GM23338 (cell line): ENCODE results near the gene HES7. TPM values are rescaled to one million over a fixed set of nuclear protein-coding genes. Genes with fewer than 3 reads are reported as not detected.

Experiments
- ATAC-seq: fragments of 200-7000 bp; cut with Tn5 transposase; 3 replicates; pipeline ENCODE4 v1.9.1; 2020
- DNase-seq: peaks from one replicate; pipeline ENCODE4 v3.0.0-alpha.2; 2015; ENCODE audit warnings: low spot score
- H2AFZ ChIP-seq: fragments of 200-600 bp; sonication (generic); 2 replicates; pipeline ENCODE4 v1.8.0; 2016; ENCODE audit warnings: antibody characterized with exemption, mild to moderate bottlenecking, moderate library complexity
- H3F3A ChIP-seq: fragments of 200-600 bp; sonication (generic); replicated peaks from 2 replicates; pipeline ENCODE4 v1.8.0; 2017; ENCODE audit warnings: antibody characterized with exemption, mixed run types, low read depth
- H3K27ac ChIP-seq: fragments of 200-600 bp; sonication (generic); 2 replicates; pipeline ENCODE4 v1.6.1; 2016; ENCODE audit warnings: low read depth
- H3K27me3 ChIP-seq: fragments of 200-600 bp; sonication (generic); 2 replicates; pipeline ENCODE4 v1.8.0; 2016; ENCODE audit warnings: mild to moderate bottlenecking, mixed run types, moderate library complexity; ENCODE audit not compliant: insufficient read depth
- H3K36me3 ChIP-seq: fragments of 200-600 bp; sonication (generic); 2 replicates; pipeline ENCODE4 v1.8.0; 2016; ENCODE audit warnings: mild to moderate bottlenecking; ENCODE audit not compliant: insufficient read depth
- H3K4me1 ChIP-seq: fragments of 200-600 bp; sonication (generic); 2 replicates; pipeline ENCODE4 v1.8.0; 2016; ENCODE audit warnings: mild to moderate bottlenecking, moderate library complexity; ENCODE audit not compliant: insufficient read depth
- H3K4me2 ChIP-seq: fragments of 200-600 bp; sonication (generic); 2 replicates; pipeline ENCODE4 v1.7.1; 2017; ENCODE audit warnings: mixed run types
- H3K4me3 ChIP-seq: fragments of 200-600 bp; sonication (generic); 2 replicates; pipeline ENCODE4 v1.6.1; 2016; ENCODE audit warnings: mixed run types
- H3K79me2 ChIP-seq: fragments of 200-600 bp; sonication (generic); replicated peaks from 2 replicates; pipeline ENCODE4 v1.8.0; 2017; ENCODE audit warnings: mild to moderate bottlenecking; ENCODE audit not compliant: insufficient read depth
- H3K9me2 ChIP-seq: fragments of 200-600 bp; sonication (generic); 2 replicates; pipeline ENCODE4 v1.8.0; 2017; ENCODE audit not compliant: insufficient read depth
- H4K20me1 ChIP-seq: fragments of 200-600 bp; sonication (generic); replicated peaks from 2 replicates; pipeline ENCODE4 v1.8.0; 2017; ENCODE audit warnings: mild to moderate bottlenecking; ENCODE audit not compliant: insufficient read depth
- H3K27ac Mint-ChIP-seq: 2 replicates; pipeline ENCODE4 v1.8.0; 2020; ENCODE audit warnings: inconsistent platforms, mild to moderate bottlenecking, moderate library complexity, mixed read lengths
- H3K27me3 Mint-ChIP-seq: 3 replicates; pipeline ENCODE4 v1.8.0; 2022; ENCODE audit warnings: low read depth, mild to moderate bottlenecking, moderate library complexity, mixed read lengths, inconsistent platforms; ENCODE audit not compliant: insufficient read depth, poor library complexity
- H3K36me3 Mint-ChIP-seq: 3 replicates; pipeline ENCODE4 v1.8.0; 2021; ENCODE audit warnings: low read depth, mild to moderate bottlenecking, inconsistent platforms, moderate library complexity, mixed read lengths
- H3K4me1 Mint-ChIP-seq: 3 replicates; pipeline ENCODE4 v1.8.0; 2020; ENCODE audit warnings: mild to moderate bottlenecking, inconsistent platforms, mixed read lengths
- H3K4me3 Mint-ChIP-seq: 3 replicates; pipeline ENCODE4 v1.8.0; 2021; ENCODE audit warnings: moderate library complexity, mild to moderate bottlenecking, inconsistent platforms, mixed read lengths
- H3K9me3 Mint-ChIP-seq: 3 replicates; pipeline ENCODE4 v1.8.0; 2020; ENCODE audit warnings: moderate library complexity, mild to moderate bottlenecking, inconsistent platforms, mixed read lengths
- EZH2 ChIP-seq: fragments of 200-600 bp; sonication (generic); IDR thresholded peaks from one replicate; pipeline ENCODE4 v1.8.0; 2017; ENCODE audit warnings: antibody characterized with exemption, mild to moderate bottlenecking, low read depth; ENCODE audit not compliant: unreplicated experiment
- EZH2phosphoT487 ChIP-seq: fragments of 200-600 bp; sonication (generic); IDR thresholded peaks from one replicate; pipeline ENCODE4 v1.8.1; 2018; ENCODE audit warnings: antibody characterized with exemption; ENCODE audit not compliant: unreplicated experiment
- JUNB ChIP-seq: IDR thresholded peaks from one replicate; pipeline ENCODE4 v1.6.1; 2016; ENCODE audit warnings: antibody characterized with exemption; ENCODE audit not compliant: unreplicated experiment
- NANOG ChIP-seq: IDR thresholded peaks from 2 replicates; pipeline ENCODE4 v1.6.1; 2016; ENCODE audit warnings: antibody characterized with exemption, borderline replicate concordance
- POLR2AphosphoS5 ChIP-seq: IDR thresholded peaks from 2 replicates; pipeline ENCODE4 v1.6.1; 2016; ENCODE audit warnings: antibody characterized with exemption, low read depth
- STAT1 ChIP-seq: IDR thresholded peaks from one replicate; pipeline ENCODE4 v1.6.1; 2016; ENCODE audit warnings: antibody characterized with exemption; ENCODE audit not compliant: unreplicated experiment
- ZNF114 ChIP-seq: fragments of 250-450 bp; sonication (Bioruptor Pico); IDR thresholded peaks from 2 replicates; pipeline ENCODE4 v1.5.0; 2020; ENCODE audit warnings: mild to moderate bottlenecking, moderate library complexity
- ZNF331 ChIP-seq: fragments of 250-450 bp; sonication (Bioruptor Pico); IDR thresholded peaks from 2 replicates; pipeline ENCODE4 v1.5.0; 2020; ENCODE audit warnings: low read depth, mild to moderate bottlenecking, moderate library complexity
- polyA plus RNA-seq: library from polyadenylated mRNA; unstranded; fragments of >200 nt; fragmentation: Nextera tagmentation; extraction: Ambion mirVana; gene quantifications from 2 replicates; pipeline ENCODE4 v1.2.1, GENCODE V29; 2016
- total RNA-seq: library from RNA; depleted of rRNA; stranded (reverse); fragments of >200 nt; shearing (Covaris generic); gene quantifications from 2 replicates; pipeline ENCODE4 v1.2.3, GENCODE V29; 2014
- TF ChIP-seq, protein P1 (sequence below): IDR thresholded peaks from 2 replicates; pipeline ENCODE4 v1.6.1; 2016; ENCODE audit warnings: antibody characterized with exemption
- TF ChIP-seq, protein P2 (sequence below), 2 experiments: fragments of 200-600 bp in 1 of 2; sonication (generic) in 1 of 2; conservative IDR thresholded peaks; 2 replicates each; pipeline versions ENCODE4 v1.5.1 to v1.6.1; 2016 to 2017; ENCODE audit warnings: antibody characterized with exemption in 2 of 2, low read depth in 2 of 2, mild to moderate bottlenecking in 2 of 2, moderate library complexity in 1 of 2
- TF ChIP-seq, protein P3 (sequence below): fragments of 250-450 bp; sonication (Bioruptor Pico); IDR thresholded peaks from 2 replicates; pipeline ENCODE4 v1.5.0; 2020; ENCODE audit warnings: mild to moderate bottlenecking, moderate library complexity

Gene HES7
- total and polyA plus RNA-seq, 2 experiments from 2014 or later = 0.14 TPM; not detected in 1

DNA sequence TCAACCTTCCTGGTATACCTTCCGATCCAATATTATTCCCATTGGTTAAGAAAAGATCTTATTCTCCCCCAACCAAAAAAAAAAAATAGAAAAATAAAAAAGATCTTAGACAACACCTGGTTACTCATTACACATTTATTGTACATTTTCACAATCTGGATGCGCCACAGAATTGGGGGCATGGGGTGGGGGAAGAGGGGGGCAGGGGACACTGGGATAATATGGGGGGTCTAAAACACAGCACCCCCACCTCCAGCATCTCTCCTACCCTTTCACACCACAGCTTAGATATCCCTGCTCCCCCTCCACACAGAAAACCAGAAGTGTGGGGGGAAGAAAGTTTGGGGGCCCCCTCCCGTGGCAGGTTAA, 35.1 kb upstream of the HES7 start:
- TF ChIP-seq ZNF331 (CRISPR knock-in tag) (no peak), JUNB (no peak), STAT1 (no peak), EZH2 (no peak), POLR2AphosphoS5 (no peak), EZH2phosphoT487 (no peak), NANOG (no peak), ZNF114 (CRISPR knock-in tag) (no peak)
- TF ChIP-seq, protein P1, sequence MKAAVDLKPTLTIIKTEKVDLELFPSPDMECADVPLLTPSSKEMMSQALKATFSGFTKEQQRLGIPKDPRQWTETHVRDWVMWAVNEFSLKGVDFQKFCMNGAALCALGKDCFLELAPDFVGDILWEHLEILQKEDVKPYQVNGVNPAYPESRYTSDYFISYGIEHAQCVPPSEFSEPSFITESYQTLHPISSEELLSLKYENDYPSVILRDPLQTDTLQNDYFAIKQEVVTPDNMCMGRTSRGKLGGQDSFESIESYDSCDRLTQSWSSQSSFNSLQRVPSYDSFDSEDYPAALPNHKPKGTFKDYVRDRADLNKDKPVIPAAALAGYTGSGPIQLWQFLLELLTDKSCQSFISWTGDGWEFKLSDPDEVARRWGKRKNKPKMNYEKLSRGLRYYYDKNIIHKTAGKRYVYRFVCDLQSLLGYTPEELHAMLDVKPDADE = no peak
- TF ChIP-seq, protein P2, sequence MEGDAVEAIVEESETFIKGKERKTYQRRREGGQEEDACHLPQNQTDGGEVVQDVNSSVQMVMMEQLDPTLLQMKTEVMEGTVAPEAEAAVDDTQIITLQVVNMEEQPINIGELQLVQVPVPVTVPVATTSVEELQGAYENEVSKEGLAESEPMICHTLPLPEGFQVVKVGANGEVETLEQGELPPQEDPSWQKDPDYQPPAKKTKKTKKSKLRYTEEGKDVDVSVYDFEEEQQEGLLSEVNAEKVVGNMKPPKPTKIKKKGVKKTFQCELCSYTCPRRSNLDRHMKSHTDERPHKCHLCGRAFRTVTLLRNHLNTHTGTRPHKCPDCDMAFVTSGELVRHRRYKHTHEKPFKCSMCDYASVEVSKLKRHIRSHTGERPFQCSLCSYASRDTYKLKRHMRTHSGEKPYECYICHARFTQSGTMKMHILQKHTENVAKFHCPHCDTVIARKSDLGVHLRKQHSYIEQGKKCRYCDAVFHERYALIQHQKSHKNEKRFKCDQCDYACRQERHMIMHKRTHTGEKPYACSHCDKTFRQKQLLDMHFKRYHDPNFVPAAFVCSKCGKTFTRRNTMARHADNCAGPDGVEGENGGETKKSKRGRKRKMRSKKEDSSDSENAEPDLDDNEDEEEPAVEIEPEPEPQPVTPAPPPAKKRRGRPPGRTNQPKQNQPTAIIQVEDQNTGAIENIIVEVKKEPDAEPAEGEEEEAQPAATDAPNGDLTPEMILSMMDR (conservative IDR thresholded peaks at IDR 0.05; ENCODE audit: low read depth in 2 of 2) = no peak
- TF ChIP-seq, protein P3, sequence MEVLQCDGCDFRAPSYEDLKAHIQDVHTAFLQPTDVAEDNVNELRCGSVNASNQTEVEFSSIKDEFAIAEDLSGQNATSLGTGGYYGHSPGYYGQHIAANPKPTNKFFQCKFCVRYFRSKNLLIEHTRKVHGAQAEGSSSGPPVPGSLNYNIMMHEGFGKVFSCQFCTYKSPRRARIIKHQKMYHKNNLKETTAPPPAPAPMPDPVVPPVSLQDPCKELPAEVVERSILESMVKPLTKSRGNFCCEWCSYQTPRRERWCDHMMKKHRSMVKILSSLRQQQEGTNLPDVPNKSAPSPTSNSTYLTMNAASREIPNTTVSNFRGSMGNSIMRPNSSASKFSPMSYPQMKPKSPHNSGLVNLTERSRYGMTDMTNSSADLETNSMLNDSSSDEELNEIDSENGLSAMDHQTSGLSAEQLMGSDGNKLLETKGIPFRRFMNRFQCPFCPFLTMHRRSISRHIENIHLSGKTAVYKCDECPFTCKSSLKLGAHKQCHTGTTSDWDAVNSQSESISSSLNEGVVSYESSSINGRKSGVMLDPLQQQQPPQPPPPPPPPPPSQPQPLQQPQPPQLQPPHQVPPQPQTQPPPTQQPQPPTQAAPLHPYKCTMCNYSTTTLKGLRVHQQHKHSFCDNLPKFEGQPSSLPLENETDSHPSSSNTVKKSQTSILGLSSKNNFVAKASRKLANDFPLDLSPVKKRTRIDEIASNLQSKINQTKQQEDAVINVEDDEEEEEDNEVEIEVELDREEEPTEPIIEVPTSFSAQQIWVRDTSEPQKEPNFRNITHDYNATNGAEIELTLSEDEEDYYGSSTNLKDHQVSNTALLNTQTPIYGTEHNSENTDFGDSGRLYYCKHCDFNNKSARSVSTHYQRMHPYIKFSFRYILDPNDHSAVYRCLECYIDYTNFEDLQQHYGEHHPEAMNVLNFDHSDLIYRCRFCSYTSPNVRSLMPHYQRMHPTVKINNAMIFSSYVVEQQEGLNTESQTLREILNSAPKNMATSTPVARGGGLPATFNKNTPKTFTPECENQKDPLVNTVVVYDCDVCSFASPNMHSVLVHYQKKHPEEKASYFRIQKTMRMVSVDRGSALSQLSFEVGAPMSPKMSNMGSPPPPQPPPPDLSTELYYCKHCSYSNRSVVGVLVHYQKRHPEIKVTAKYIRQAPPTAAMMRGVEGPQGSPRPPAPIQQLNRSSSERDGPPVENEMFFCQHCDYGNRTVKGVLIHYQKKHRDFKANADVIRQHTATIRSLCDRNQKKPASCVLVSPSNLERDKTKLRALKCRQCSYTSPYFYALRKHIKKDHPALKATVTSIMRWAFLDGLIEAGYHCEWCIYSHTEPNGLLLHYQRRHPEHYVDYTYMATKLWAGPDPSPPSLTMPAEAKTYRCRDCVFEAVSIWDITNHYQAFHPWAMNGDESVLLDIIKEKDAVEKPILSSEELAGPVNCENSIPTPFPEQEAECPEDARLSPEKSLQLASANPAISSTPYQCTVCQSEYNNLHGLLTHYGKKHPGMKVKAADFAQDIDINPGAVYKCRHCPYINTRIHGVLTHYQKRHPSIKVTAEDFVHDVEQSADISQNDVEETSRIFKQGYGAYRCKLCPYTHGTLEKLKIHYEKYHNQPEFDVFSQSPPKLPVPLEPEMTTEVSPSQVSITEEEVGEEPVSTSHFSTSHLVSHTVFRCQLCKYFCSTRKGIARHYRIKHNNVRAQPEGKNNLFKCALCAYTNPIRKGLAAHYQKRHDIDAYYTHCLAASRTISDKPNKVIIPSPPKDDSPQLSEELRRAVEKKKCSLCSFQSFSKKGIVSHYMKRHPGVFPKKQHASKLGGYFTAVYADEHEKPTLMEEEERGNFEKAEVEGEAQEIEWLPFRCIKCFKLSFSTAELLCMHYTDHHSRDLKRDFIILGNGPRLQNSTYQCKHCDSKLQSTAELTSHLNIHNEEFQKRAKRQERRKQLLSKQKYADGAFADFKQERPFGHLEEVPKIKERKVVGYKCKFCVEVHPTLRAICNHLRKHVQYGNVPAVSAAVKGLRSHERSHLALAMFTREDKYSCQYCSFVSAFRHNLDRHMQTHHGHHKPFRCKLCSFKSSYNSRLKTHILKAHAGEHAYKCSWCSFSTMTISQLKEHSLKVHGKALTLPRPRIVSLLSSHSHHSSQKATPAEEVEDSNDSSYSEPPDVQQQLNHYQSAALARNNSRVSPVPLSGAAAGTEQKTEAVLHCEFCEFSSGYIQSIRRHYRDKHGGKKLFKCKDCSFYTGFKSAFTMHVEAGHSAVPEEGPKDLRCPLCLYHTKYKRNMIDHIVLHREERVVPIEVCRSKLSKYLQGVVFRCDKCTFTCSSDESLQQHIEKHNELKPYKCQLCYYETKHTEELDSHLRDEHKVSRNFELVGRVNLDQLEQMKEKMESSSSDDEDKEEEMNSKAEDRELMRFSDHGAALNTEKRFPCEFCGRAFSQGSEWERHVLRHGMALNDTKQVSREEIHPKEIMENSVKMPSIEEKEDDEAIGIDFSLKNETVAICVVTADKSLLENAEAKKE = no peak

More for the DNA sequence above, 35.1 kb upstream of the HES7 start:
- Mint-ChIP-seq H3K4me1 (peaks cover 30% of the 10 kb centered on the region), H3K4me3 (peak overlapping the region; percentile 32; the same call in 1 of the 3 replicates), H3K27ac (no peak overlapping the region), H3K9me3 (no peaks in the 10 kb centered on the region; the same call in 2 of the 3 replicates), H3K27me3 (peaks cover 31% of the 10 kb centered on the region), H3K36me3 (peaks cover 26% of the 10 kb centered on the region)
- peaks cover 5% of the 10 kb centered on the region for H4K20me1 ChIP-seq
- H3K27me3 ChIP-seq = no peaks in the 10 kb centered on the region
- ATAC-seq = no peak
- H3K4me2 ChIP-seq = no peak overlapping the region
- no peak for DNase-seq
- H3F3A ChIP-seq = peaks cover 26% of the 10 kb centered on the region; the same call in 1 of the 2 replicates
- H3K27ac ChIP-seq = no peak overlapping the region
- H3K79me2 ChIP-seq = peaks cover 14% of the 10 kb centered on the region; the same call in 1 of the 2 replicates
- peaks cover 5% of the 10 kb centered on the region; the same call in 1 of the 2 replicates for H3K36me3 ChIP-seq
- H3K4me1 ChIP-seq = peaks cover 28% of the 10 kb centered on the region
- no peaks in the 10 kb centered on the region for H3K9me2 ChIP-seq
- H3K4me3 ChIP-seq = no peak overlapping the region
- H2AFZ ChIP-seq = no peak overlapping the region
